H9 (cell line): ENCODE results near the gene SRCAP. TPM values are rescaled to one million over a fixed set of nuclear protein-coding genes. Genes with fewer than 3 reads are reported as not detected.

Experiments
- DNase-seq: peaks from one replicate; pipeline ENCODE4 v3.0.0-alpha.2; 2017
- H2AFZ ChIP-seq: one replicate; pipeline ENCODE4 v1.6.1; 2013; ENCODE audit warnings: mild to moderate bottlenecking, low read length, control low read depth, moderate library complexity
- H2AK5ac ChIP-seq: 2 replicates; pipeline ENCODE4 v1.6.1; 2013; ENCODE audit warnings: low read length, control low read depth, mixed read lengths; ENCODE audit not compliant: insufficient read length
- H2BK120ac ChIP-seq: one replicate; pipeline ENCODE4 v1.6.1; 2013; ENCODE audit warnings: low read depth, mild to moderate bottlenecking, low read length, control low read depth, inconsistent platforms; ENCODE audit not compliant: poor library complexity, severe bottlenecking
- H2BK12ac ChIP-seq: 2 replicates; pipeline ENCODE4 v1.6.1; 2013; ENCODE audit warnings: low read length, control low read depth, mixed read lengths, low read depth; ENCODE audit not compliant: insufficient read length
- H2BK15ac ChIP-seq: 2 replicates; pipeline ENCODE4 v1.6.1; 2013; ENCODE audit warnings: low read depth, low read length, control low read depth
- H2BK20ac ChIP-seq: one replicate; pipeline ENCODE4 v1.6.1; 2013; ENCODE audit warnings: low read depth, mild to moderate bottlenecking, low read length, control low read depth, inconsistent platforms; ENCODE audit not compliant: poor library complexity, severe bottlenecking
- H2BK5ac ChIP-seq: 2 replicates; pipeline ENCODE4 v1.6.1; 2013; ENCODE audit warnings: low read length, control low read depth, mixed read lengths; ENCODE audit not compliant: insufficient read length
- H3K14ac ChIP-seq: 2 replicates; pipeline ENCODE4 v1.6.1; 2013; ENCODE audit warnings: low read length, control low read depth; ENCODE audit not compliant: insufficient read depth
- H3K18ac ChIP-seq: 2 replicates; pipeline ENCODE4 v1.6.1; 2013; ENCODE audit warnings: low read depth, mild to moderate bottlenecking, mixed read lengths, low read length, control low read depth; ENCODE audit not compliant: insufficient read length
- H3K23ac ChIP-seq: 2 replicates; pipeline ENCODE4 v1.6.1; 2013; ENCODE audit warnings: low read length, control low read depth, mixed read lengths, low read depth; ENCODE audit not compliant: insufficient read length
- H3K23me2 ChIP-seq: 2 replicates; pipeline ENCODE4 v1.6.1; 2013; ENCODE audit warnings: low read depth, mild to moderate bottlenecking, mixed read lengths, low read length, control low read depth; ENCODE audit not compliant: insufficient read length, poor library complexity, severe bottlenecking
- H3K27ac ChIP-seq: 2 replicates; pipeline ENCODE4 v1.5.1; 2013; ENCODE audit warnings: low read length, control low read depth, mixed read lengths, low read depth; ENCODE audit not compliant: insufficient read length
- H3K27me3 ChIP-seq: 2 replicates; pipeline ENCODE4 v1.6.1; 2013; ENCODE audit warnings: low read length, control low read depth, inconsistent platforms; ENCODE audit not compliant: insufficient read depth
- H3K4ac ChIP-seq: 2 replicates; pipeline ENCODE4 v1.6.1; 2013; ENCODE audit warnings: low read depth, mild to moderate bottlenecking, control low read depth, inconsistent platforms, low read length, moderate library complexity
- H3K4me1 ChIP-seq: 2 replicates; pipeline ENCODE4 v1.6.1; 2013; ENCODE audit warnings: low read length, control low read depth, inconsistent platforms; ENCODE audit not compliant: insufficient read depth
- H3K4me2 ChIP-seq: 2 replicates; pipeline ENCODE4 v1.6.1; 2013; ENCODE audit warnings: low read length, control low read depth, mixed read lengths; ENCODE audit not compliant: insufficient read length, insufficient read depth
- H3K56ac ChIP-seq: 2 replicates; pipeline ENCODE4 v1.6.1; 2013; ENCODE audit warnings: low read depth, mild to moderate bottlenecking, mixed read lengths, low read length, control low read depth; ENCODE audit not compliant: insufficient read length
- H3K79me1 ChIP-seq: 2 replicates; pipeline ENCODE4 v1.6.1; 2013; ENCODE audit warnings: low read depth, mild to moderate bottlenecking, moderate library complexity, low read length, control low read depth, inconsistent platforms; ENCODE audit not compliant: insufficient read depth, poor library complexity, severe bottlenecking
- H3K79me2 ChIP-seq: 2 replicates; pipeline ENCODE4 v1.6.1; 2013; ENCODE audit warnings: low read length, control low read depth, inconsistent platforms; ENCODE audit not compliant: insufficient read depth
- H3K9ac ChIP-seq: 2 replicates; pipeline ENCODE4 v1.6.1; 2013; ENCODE audit warnings: low read length, control low read depth, mixed read lengths; ENCODE audit not compliant: insufficient read length; ENCODE audit errors: extremely low read depth
- H3K9me3 ChIP-seq: one replicate; pipeline ENCODE4 v1.6.1; 2013; ENCODE audit warnings: low read depth, low read length, inconsistent platforms; ENCODE audit not compliant: control insufficient read depth
- H3T11ph ChIP-seq: one replicate; pipeline ENCODE4 v1.6.1; 2013; ENCODE audit warnings: mild to moderate bottlenecking, low read length, control low read depth, inconsistent platforms
- H4K20me1 ChIP-seq: one replicate; pipeline ENCODE4 v1.6.1; 2013; ENCODE audit not compliant: control insufficient read depth, insufficient read length, insufficient read depth
- H4K5ac ChIP-seq: 2 replicates; pipeline ENCODE4 v1.6.1; 2013; ENCODE audit warnings: low read depth, mild to moderate bottlenecking, mixed read lengths, low read length, control low read depth; ENCODE audit not compliant: insufficient read length
- H4K8ac ChIP-seq: replicated peaks from 2 replicates; pipeline ENCODE4 v1.6.1; 2013; ENCODE audit warnings: low read length, control low read depth, mixed read lengths, low read depth; ENCODE audit not compliant: insufficient read length
- H4K91ac ChIP-seq: 2 replicates; pipeline ENCODE4 v1.6.1; 2013; ENCODE audit warnings: low read depth, mild to moderate bottlenecking, moderate library complexity, mixed read lengths, low read length, control low read depth; ENCODE audit not compliant: insufficient read length
- H3K27ac Mint-ChIP-seq, 3 experiments: 2 replicates in 2 of 3; 3 replicates in 1 of 3; pipeline ENCODE4 v1.8.0; 2020 to 2021; ENCODE audit warnings: mixed read lengths in 3 of 3, mild to moderate bottlenecking in 1 of 3, moderate library complexity in 1 of 3
- H3K27me3 Mint-ChIP-seq: 2 replicates; pipeline ENCODE4 v1.8.0; 2021; ENCODE audit warnings: low read depth, mild to moderate bottlenecking, moderate library complexity, mixed read lengths
- H3K36me3 Mint-ChIP-seq, 3 experiments: 2 replicates in 2 of 3; 3 replicates in 1 of 3; pipeline ENCODE4 v1.8.0; 2020 to 2021; ENCODE audit warnings: low read depth in 3 of 3, mixed read lengths in 3 of 3; ENCODE audit not compliant: insufficient read depth in 1 of 3
- H3K4me1 Mint-ChIP-seq, 2 experiments: 2 replicates each; pipeline ENCODE4 v1.8.0; 2020; ENCODE audit warnings: mixed read lengths in 2 of 2
- H3K4me3 Mint-ChIP-seq, 2 experiments: 2 replicates in 1 of 2; 3 replicates in 1 of 2; pipeline ENCODE4 v1.8.0; 2020 to 2021; ENCODE audit warnings: mild to moderate bottlenecking in 2 of 2, mixed read lengths in 2 of 2, moderate library complexity in 1 of 2
- H3K9me3 Mint-ChIP-seq, 2 experiments: 2 replicates in 1 of 2; 3 replicates in 1 of 2; pipeline ENCODE4 v1.8.0; 2020; ENCODE audit warnings: mild to moderate bottlenecking in 2 of 2, mixed read lengths in 2 of 2, moderate library complexity in 1 of 2
- WGBS: extraction: QIAGEN DNeasy Blood & Tissue Kit; methylation state at CpG from one replicate; pipeline ENCODE4 v1.1.7; 2013; ENCODE audit warnings: missing lambda C conversion rate, low lambda C conversion rate, mixed read lengths; ENCODE audit not compliant: insufficient read length; ENCODE audit errors: extremely low coverage; 5-methylcytosine and 5-hydroxymethylcytosine counted together
- total RNA-seq: library from RNA; stranded (reverse); gene quantifications from 2 replicates; pipeline ENCODE4 v1.2.1, GENCODE V29; 2021
- TF ChIP-seq, protein P1 (sequence below): fragments of 200-600 bp; sonication (generic); conservative IDR thresholded peaks from 3 replicates; pipeline ENCODE4 v1.8.0; 2021; ENCODE audit warnings: antibody characterized with exemption, mild to moderate bottlenecking

SRCAP gene
- total RNA-seq, 1 experiment from 2014 or later: 63.1 TPM

DNA sequence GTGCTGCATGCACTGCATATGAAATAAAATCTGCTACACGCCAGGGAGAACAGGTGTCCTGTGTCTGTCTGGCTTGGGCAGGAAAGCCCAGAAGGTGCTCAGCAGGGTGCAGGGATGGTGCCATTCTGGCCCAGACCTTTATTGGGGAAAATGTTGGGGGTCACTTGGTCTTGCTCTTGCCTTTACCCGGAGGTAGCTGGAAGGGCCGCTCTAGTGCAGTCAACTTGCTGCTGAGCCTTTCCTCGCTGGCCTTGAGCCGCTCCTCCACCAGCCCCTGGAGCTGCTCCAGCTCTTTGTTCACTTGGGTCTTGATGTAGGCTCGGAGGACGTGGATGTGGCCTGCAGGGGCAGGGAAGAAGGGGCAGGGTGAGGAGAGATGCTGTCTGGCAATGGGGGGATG lies 58.3 kb downstream of the SRCAP start:
- H3K9me3 ChIP-seq: no peaks in the 10 kb centered on the region
- no peak overlapping the region for H2BK5ac ChIP-seq
- no peaks in the 10 kb centered on the region for H3K4me1 ChIP-seq
- H4K20me1 ChIP-seq: no peaks in the 10 kb centered on the region
- WGBS: no CpG with 5 or more reads among the region's 7 CpGs
- TF ChIP-seq, protein P1, sequence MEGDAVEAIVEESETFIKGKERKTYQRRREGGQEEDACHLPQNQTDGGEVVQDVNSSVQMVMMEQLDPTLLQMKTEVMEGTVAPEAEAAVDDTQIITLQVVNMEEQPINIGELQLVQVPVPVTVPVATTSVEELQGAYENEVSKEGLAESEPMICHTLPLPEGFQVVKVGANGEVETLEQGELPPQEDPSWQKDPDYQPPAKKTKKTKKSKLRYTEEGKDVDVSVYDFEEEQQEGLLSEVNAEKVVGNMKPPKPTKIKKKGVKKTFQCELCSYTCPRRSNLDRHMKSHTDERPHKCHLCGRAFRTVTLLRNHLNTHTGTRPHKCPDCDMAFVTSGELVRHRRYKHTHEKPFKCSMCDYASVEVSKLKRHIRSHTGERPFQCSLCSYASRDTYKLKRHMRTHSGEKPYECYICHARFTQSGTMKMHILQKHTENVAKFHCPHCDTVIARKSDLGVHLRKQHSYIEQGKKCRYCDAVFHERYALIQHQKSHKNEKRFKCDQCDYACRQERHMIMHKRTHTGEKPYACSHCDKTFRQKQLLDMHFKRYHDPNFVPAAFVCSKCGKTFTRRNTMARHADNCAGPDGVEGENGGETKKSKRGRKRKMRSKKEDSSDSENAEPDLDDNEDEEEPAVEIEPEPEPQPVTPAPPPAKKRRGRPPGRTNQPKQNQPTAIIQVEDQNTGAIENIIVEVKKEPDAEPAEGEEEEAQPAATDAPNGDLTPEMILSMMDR: no peak
- H3K9me3 Mint-ChIP-seq: no peaks in the 10 kb centered on the region
- H3K4ac ChIP-seq: no peak overlapping the region
- H4K91ac ChIP-seq: no peak overlapping the region
- no peak for DNase-seq
- peaks cover 7 to 9% of the 10 kb centered on the region in 2 experiments for H3K4me1 Mint-ChIP-seq
- H2AK5ac ChIP-seq: no peak overlapping the region
- no peak overlapping the region for H2BK12ac ChIP-seq
- H3K27me3 ChIP-seq: no peaks in the 10 kb centered on the region
- H3K56ac ChIP-seq: no peak overlapping the region
- H3K14ac ChIP-seq: no peak overlapping the region
- peaks cover 2 to 52% (median 31%) of the 10 kb centered on the region in 3 experiments; a peak in 6 of 7 replicates for H3K36me3 Mint-ChIP-seq
- no peak overlapping the region for H2AFZ ChIP-seq
- peak overlapping the region in 1 of 3 experiments; percentile 57; a peak in 1 of 7 replicates for H3K27ac Mint-ChIP-seq
- H3K79me2 ChIP-seq: no peaks in the 10 kb centered on the region
- no peak overlapping the region for H3K27ac ChIP-seq
- H2BK120ac ChIP-seq: no peak overlapping the region
- H3T11ph ChIP-seq: no peak overlapping the region
- H3K27me3 Mint-ChIP-seq: no peaks in the 10 kb centered on the region
- H3K9ac ChIP-seq: no peak overlapping the region
- H3K23ac ChIP-seq: no peak overlapping the region
- no peak overlapping the region for H4K8ac ChIP-seq
- H3K79me1 ChIP-seq: no peaks in the 10 kb centered on the region
- H3K4me3 Mint-ChIP-seq: no peak overlapping the region; a peak in 1 of 5 replicates
- H2BK15ac ChIP-seq: no peak overlapping the region
- H2BK20ac ChIP-seq: no peak overlapping the region
- no peak overlapping the region for H3K4me2 ChIP-seq
- H4K5ac ChIP-seq: no peak overlapping the region
- H3K18ac ChIP-seq: no peak overlapping the region
- H3K23me2 ChIP-seq: peaks cover 12% of the 10 kb centered on the region
